Activated gamma-delta T cell (primary cell): ENCODE results near the gene LRRC46.

ENCODE experiments used
- DNase-seq: peaks from one replicate; lab custom pipeline; 2025; lab: John Stamatoyannopoulos, UW

Gene LRRC46

DNA sequence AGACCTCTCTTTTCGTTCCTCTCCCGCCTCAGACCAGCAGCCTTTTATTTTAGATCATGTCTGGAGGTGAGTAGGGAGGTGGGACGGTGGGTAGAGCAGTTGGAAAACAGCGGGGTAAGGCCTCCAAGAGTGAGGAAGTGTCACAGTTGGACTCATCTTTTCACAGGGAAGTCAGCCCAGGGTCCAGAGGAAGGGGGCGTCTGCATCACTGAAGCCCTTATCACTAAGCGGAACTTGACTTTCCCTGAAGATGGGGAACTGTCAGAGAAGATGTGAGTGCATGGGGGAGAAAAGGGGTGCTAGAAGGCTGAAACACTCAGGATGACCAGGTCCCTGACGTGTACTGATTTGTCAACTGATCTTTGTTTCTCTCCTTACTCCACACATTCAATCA lies 461 bp downstream of the LRRC46 start:
- DNase-seq, result no peak

DNA sequence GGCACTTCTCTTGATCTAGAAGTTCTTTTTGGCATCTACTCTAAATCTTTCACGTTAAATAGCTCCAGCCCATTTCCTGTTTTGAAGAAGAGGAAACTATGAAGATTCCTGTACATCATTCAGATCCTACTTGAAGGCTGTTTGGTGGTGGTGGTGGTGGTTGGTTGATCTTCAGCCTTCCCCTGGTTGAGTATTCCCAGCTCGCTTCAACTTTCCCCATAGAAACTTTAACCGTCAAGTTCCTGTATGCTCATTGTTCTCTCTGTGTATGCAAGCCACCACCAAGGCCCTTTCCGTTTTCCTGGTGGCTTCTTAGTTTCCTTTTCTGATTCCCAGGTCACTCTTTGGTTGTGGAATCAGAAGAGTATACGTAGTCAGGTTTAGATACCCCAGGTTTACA lies 3.3 kb downstream of the LRRC46 start:
- no peak for DNase-seq

DNA sequence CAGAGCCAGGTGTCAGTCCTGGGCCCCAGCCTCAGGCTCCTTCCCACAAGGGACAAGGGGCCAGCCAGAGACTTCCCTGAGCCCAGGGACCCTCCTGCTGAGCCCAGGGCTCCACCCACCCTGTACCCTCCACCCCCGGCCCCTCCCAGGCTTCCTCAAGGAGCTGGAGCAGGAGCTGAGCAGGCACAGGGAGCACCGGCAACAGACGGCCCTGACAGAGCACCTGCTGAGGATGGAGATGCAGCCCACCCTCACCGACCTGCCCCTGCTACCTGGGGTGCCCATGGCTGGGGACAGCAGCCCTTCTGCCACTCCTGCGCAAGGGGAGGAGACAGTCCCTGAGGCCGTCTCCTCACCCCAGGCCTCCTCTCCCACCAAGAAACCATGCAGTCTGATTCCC lies 5.1 kb downstream of the LRRC46 start:
- DNase-seq, result no peak

DNA sequence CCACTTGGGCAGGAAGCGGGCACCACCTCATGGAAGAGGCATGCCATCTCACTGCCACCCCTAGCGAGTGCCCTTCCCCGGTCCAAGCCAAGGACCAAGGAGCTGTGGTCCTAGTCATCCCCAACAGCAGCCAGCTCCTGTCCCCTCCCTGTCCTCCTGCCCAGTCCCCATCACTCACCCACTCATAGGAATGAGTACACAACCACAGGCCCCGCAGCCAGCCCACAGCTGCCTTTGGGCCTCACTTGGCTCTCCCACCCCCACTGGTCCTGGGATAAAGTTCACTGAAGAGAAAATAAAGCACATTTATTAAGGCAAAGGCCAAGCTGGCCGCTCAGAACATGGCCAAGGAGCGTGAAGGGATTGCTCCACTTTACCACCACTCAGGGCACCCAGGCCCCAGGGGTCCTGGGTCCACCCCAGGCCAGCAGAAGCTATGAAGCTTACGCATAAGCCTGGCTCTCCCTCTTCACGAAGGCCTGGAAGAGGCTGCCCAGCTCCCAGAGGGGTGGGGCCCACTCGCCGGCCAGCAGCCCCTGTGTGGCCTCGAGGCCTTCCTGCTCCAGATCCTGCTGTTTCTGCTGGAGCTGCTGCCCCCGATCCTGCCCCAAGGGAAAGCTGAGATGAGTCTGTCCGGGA lies 6.0 kb downstream of the LRRC46 start:
- no peak for DNase-seq

DNA sequence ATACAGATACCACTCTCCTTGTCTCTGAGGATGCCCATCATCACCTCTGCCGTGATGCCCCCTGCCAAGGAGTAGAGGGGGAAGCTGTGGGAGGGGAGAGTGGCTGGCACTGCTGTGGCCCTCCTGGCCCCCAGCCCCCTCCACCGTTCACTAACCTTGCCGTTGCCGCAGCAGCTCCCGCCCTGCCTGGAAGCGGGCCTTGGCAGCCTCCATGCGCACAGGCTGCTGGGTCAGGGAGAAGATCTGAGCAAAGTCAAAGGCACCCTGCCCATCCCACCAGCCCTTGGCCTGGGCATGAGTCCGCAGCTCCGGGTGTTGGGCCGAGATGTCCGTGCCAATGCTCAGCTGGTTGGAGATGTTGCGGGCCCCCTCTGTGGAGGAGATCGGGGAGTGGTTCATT lies 7.2 kb downstream of the LRRC46 start:
- no peak for DNase-seq

DNA sequence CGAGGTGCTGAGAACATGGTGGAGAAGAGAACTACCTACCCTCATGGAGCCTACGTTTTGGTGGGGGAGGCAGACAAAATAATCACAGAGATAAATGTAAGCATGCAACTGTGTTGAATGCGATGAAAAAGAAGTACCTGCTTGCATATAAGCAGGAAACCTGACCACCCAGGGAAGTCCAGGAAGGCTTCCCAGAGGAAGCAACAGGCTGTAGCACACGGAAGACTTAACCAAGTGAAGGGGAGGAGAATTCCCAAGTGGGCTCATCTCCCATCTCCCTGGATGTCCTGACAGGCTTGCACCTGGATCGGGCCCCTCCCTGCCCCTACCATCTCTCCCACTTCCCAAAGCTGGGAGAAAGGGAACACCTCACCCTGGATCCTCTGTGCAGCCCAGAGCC lies 7.6 kb downstream of the LRRC46 start:
- DNase-seq, result no peak

DNA sequence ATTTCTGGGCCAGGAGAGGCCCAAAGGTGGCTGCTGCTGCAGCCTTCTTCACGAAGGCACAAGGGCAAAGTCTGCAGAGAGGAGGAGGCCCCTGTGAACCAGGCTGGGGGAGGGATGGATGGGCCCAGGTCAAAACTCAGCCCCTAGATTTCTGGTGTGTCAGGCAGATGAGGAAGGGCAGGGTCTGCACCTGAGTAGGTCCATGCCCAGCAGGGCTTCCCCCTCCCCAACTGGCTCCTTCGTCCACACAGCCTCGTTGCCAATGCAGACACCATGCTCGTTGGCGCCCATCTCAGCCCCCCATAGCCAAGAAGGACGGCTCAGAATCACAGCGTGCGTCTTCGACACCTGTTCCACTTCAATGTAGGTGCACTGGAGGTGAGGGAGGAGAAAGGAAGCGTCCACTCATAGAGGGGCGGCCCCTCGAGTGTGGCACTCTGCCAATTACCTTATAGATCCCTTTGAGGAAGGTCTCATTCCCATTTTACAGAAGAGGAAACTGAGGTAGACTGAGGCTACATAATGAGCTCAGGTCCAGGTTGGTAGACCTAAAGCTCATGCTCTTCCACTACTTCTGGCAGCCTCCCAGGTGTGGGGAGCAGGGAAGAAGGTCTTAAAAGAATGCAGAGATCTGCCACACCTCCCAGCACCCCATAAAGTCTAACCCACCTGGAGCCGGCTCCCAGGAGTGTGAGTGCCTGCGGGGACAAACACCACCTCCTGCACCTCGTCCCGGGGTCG lies 8.7 kb downstream of the LRRC46 start:
- DNase-seq, result no peak

DNA sequence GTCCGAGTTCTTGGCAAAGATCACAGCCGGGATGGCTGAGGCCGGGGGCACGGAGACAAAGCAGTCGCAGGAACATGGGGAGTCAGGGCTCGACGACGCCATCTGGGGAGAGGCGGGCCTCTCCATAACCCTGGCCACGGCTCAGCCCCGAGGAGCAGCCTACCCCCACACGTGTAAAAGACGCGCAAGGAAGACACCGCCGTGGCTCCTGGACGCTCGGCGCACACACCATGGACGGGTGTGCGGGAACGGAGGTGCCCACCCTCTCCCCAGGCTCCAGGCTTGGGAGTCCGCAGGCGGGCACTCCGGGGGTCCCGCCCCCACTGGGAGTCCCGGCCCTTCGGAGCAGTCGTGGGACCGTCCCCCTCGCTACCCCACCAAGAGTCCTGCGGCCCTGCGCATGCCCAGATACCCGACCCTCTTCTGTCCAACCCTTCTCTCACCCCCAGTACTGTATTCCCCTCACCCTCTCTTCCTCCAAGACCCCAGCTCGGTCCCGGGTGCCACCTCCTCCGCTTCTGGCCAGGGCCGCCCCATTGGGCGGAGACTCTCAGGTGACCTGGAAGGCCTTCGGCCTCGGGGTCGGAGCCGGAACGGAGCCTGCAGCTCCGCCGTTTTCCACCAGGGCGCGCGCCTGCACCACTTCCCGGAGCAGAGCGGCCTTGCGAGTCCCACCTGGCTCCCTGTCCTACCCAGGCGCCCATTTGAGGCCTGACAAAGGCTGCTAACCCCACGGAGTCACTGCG lies 9.4 kb downstream of the LRRC46 start, which contains the start of gene SCRN2:
TSS of gene SCRN2 (minus strand) at position 532 of the 746 bp plus-strand sequence. CDS start at position 102, 430 bp downstream.
- DNase-seq, result peak; percentile 72

DNA sequence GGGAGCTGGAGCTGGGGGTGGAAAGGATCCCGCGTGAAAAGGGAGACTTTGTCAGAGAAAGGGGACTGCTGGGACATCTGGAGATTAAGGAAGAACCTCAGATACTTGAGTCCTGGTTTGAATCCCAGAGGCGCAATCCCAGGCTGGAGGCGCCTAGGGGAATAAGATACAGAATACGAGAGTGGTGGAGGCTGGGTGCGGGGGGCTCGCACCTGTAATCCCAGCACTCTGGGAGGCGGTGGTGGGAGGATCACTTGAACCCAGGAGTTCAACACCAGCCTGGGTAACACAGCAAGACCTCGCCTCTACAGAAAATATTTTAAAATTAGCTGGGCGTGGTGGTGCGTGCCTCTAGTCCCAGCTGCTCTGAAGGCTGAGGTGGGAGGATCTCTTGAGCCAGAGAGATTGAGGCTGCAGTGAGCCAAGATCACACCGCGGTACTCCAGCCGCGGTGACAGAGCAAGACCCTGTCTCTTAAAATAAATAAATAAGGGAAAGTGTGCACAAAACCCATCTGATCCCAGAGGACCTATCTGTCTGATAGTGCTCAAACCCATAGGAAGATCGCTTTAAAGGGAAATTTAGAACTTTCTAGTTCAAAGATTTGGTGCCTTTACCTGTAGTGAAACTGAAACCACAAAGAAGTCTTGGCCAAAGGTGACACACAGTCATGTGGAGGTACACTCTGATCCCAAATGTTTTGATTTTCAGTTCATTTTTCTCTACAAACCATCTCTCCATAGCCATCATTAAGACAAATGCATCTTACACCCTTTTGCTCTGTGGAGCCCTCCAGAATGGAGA lies 10.2 kb downstream of the LRRC46 start:
- DNase-seq, result no peak

DNA sequence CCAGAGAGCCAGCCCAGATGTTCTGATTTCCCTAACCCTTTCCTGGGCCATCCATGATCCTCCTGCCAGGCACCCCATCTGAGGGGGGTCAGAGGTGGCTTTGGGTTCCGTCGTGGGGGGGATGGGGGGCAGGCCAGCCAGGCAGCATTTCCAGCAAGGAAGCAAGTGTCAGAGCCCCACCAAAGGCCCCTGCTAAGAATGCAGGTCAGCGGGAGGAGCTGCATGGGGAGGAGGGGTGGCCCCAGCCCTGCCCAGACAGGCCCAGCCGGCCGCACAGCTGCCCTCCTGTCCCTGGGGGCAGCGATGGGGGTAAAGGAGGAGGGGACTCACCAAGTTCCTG lies 11.9 kb downstream of the LRRC46 start:
- no peak for DNase-seq

DNA sequence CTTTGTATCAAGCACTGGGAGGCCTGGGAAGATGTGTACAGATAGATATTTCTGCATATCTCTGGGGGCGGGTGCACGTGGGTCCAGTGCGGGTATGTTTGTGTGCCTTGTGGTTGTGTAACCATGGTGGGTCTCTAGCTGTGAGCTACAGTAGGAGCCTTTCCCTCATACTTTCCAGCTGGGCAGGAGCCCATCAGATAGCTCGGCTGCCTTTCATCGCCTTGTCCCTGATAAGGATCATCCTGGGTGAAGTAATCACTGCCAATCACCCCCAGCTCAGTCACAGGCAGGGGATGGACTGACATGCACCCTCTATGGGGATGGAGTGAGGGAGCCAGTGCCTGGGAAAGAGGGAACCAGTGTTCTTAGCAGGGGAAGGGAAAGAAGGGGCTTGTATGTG lies 12.8 kb downstream of the LRRC46 start:
- DNase-seq, result no peak

DNA sequence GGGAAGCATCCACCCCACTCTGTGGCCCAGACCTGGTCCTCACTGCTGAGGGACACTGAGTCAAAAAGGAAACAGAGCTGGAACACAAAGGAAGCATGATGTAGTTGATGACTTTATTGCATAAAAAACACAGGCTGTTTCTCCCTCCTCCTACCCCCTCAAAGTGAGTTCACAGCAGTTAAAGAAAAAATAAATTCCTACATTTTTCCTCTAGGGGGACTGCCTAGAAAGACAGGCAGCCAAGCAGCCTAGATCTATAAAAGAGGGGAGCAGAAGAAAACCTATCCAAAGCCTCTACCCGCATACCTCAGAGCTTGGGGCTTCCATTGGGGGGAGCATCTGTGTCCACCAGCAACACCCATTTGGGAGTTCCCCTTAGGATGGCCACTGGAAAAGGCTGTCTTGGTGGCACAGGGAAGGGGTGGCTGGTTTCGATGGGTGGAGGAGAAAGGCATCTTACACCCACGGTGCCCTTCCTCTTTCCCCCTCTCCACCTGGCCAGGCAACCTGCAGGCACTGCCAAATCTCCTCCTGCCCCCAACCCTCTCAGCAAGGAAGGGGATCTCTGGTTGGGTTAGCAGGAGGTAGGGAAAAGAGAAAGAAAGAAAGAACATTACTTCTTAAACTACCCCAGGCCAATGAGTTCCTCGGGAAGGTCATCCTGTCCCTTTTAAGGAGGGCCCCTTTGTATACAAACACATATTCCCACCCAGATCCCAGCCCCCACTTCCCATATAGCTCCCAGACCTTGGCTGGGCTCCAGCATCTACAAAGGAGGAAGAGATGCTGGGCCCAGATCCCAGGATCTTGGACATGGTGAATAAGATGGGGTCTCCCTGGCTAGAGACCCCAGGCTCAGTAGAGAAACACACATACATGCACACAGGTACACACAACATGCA lies 13.6 kb downstream of the LRRC46 start:
- no peak for DNase-seq

DNA sequence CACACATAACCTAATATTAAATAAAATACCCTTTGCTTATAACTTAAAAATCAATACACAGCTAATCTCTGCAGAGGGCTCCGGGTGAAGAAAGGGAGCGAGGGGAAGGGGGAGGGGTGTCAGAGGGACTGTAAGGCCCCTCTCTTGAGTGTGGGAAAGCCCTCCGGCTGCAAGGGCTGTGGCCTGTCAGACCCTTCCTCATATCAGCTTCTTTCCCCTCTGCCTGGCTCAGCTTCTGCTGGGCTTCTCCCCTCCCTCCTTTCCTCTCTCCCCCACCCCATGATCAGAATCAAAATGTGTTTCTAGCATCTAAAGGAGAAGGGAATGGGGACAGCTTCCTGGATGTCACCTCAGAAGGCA lies 14.2 kb downstream of the LRRC46 start:
- no peak for DNase-seq

DNA sequence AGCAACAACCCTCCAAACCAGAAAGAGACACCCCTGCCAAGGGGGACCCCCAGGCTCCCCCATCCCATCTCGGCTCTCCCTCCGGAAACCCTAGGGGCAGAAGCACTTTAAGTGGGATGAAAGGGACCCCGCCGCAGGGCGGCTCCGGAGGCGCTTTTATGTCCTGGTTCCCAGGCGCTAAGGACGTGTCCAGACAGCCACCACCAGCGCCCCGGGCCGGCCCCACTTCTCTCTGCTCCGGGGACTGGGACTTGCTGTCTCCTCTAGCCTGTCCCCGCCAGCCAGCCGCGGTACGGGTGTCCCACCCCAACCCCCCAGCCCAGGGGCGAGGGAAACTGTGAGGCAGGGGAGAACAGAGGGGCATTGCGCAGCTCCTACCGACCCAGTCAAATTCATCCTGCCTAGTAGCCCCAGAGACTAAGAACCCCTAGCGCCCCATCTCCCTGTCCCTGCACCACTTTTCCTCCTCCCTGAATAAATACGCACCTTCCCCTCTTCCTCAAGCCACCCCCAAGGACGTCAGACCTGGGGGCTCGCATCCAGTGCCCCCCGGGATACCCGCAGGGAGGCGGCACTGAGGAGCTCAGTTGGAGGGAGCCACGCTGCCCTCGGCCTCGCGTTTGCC lies 15.4 kb downstream of the LRRC46 start:
- no peak for DNase-seq

DNA sequence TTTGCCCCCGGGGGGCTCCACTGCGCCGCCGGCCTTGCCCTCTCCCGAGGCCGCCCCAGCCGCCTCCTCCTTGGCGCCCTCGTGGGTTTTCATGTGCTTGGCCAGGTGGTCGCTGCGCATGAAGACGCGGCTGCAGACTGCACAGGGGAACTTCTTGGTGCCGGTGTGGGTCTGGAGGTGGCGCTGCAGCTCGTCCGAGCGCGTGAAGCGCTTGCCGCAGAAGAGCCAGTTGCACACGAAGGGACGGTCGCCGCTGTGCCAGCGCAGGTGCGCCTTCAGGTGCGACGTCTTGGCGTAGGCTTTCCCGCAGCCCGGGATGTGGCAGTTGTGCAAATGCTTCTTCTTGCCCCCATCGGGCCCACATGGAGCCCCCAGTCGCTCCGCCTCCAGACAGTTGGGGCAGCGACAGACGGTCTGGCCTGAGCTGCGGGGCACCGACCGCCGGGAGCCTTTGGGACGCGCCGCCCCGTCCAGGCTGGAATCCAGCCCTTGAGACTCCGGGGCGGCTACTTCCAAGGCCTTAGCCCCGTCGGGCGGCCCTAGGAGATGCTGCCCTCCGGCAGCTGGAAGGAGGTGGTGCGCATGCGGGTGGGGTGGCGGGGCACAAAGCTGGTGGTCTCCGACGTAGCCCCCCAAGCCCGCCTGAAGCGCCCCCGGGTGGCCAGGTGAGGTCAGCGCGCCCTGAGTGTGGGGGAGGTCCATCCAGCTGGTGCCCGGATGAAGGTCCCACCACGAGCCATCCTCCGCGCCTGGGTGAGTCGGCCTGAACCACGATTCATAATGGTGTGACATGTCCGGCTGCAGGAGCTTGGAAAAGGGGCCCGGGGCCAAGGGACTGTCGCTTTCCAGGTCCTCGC lies 16.1 kb downstream of the LRRC46 start:
- no peak for DNase-seq

DNA sequence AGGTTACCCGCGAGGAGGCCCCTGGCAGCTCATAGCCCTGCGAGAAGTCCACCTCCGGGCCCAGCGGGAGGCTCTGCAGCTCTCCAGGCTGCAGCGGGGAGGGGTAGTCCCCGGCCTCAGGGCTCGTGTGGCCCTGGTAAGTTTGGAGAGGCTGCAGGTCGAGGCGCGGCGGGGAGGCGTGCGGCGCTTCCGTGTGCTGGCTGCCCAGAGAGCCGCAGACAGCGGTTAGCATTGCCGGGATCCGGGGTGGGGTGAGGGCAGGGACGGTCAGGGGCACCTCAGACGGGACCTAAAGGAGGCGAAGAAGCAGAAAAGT lies 16.7 kb downstream of the LRRC46 start:
- DNase-seq, result no peak

DNA sequence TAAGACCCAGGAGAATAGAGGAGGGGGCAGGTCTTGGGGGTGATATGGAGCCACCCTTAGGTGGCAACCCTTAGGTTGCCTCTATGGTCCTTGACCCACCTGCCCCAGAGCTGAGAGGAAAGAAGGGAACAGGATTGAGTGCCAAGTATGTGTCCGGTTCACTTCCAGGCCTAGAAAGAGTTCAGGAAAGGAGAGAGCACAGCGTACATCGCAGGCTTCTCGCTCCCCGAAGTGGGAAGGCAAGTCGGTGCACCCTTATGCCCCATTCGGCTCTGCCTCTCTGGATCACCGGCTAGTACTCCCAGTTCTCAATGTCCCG lies 18.9 kb downstream of the LRRC46 start:
- no peak for DNase-seq

DNA sequence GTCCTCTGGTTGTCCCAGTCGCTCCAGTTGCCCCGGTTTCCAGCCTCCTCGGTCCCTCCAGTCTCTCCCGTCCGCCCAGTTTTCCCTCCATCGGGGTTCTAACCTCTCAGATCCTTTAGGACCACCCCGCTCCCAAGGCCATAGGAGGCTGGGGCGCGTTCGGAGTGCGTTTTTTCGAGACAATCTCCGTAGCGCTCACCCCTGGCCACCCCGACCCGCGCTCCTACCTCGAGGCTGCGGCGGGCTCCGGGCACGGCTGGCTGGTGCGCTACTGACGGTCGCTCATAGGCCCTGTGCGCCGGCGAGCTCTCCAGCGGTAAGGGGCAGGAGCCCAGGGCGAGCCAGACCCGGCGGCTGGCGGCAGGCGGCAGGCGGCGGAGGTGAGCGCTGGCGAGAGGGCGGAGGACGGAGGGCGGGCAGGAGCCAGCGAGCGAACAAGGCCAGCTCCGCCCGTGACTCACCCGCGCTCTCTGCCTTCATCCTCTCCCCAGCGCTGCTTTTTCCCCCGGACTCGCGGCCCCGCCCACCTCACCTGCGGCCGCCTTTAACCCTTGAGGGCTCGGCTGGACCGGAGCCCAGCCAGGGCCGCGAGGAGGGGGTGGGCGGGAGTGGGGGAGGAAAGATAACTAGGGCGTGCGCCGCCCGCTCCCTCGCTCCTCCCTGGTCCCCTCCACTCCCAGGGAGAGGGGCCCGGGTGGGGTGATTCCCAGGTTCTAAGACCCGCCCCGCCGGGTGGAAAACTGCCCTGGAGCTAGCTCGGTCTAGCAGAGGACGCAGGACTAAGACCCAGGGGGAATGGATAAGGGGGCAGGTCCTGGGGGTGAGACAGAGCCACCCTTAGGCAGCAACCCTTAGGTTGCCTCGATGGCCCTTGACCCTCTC lies 19.5 kb downstream of the LRRC46 start, which contains the start of gene SP6:
TSS of gene SP6 (minus strand) at position 472 of the 882 bp plus-strand sequence. CDS start 2,734 bp downstream, outside the sequence.
- peak; percentile 38 for DNase-seq

DNA sequence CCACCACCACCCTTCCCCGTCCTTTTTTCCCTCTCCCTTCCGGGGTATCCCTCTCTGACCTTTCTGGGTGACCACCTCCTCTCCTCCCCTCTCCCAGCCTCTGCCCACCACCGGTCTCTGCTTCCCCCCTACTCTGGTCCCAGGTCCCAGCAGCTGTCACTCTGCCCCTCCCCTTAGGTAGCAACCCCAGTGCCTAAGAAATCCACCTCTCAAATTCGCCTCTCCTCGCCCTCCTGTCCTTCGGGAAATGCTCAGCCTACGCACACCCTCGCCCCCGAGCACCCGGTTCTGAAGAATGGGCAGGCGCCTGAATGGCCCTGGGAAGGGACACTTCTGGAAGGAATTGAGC lies 20.3 kb downstream of the LRRC46 start:
- no peak for DNase-seq
